Kidney (tissue), 14 donors: ENCODE results near the gene NUB1. TPM values are rescaled to one million over a fixed set of nuclear protein-coding genes. Genes with fewer than 3 reads are reported as not detected.

Experiments
- DNase-seq, 5 donors: peaks; one replicate each; pipeline ENCODE4 v3.0.0-alpha.2; 2013 to 2020
- FAIRE-seq: peaks from 2 replicates; lab custom pipeline; 2012; peaks lifted over from hg19 to GRCh38; lab: Jason Lieb, UNC
- H3K27ac ChIP-seq, 2 donors: one replicate each; pipeline ENCODE4 v1.7.0; 2013; ENCODE audit warnings: low read depth in 2 of 2, low read length in 2 of 2, inconsistent platforms in 1 of 2
- H3K27me3 ChIP-seq: one replicate; pipeline ENCODE4 v1.7.1; 2013; ENCODE audit warnings: low read length, inconsistent platforms; ENCODE audit not compliant: control insufficient read depth, insufficient read depth
- H3K36me3 ChIP-seq, 3 donors: one replicate each; pipeline versions ENCODE4 v1.7.0 to v1.7.1; 2013; ENCODE audit warnings: low read length in 3 of 3, control low read depth in 1 of 3, inconsistent platforms in 1 of 3; ENCODE audit not compliant: insufficient read depth in 3 of 3, control insufficient read depth in 2 of 3
- H3K4me1 ChIP-seq, 3 donors: one replicate each; pipeline versions ENCODE4 v1.7.0 to v1.7.1; 2013; ENCODE audit warnings: low read length in 3 of 3, inconsistent platforms in 1 of 3, low read depth in 1 of 3; ENCODE audit not compliant: control insufficient read depth in 2 of 3, insufficient read depth in 2 of 3
- H3K4me3 ChIP-seq, 3 donors: one replicate each; pipeline versions ENCODE4 v1.7.0 to v1.8.1; 2013; ENCODE audit warnings: low read length in 3 of 3, control low read depth in 1 of 3, inconsistent platforms in 1 of 3
- H3K9ac ChIP-seq, 3 donors: one replicate each; pipeline versions ENCODE4 v1.7.0 to v1.7.1; 2013; ENCODE audit warnings: low read length in 3 of 3, control low read depth in 1 of 3, inconsistent platforms in 1 of 3
- H3K9me3 ChIP-seq, 3 donors: one replicate each; pipeline versions ENCODE4 v1.7.0 to v1.7.1; 2013; ENCODE audit warnings: low read length in 3 of 3, control low read depth in 1 of 3, inconsistent platforms in 1 of 3; ENCODE audit not compliant: control insufficient read depth in 2 of 3, insufficient read depth in 1 of 3
- intact Hi-C: fragments of 100-400 bp; cut with DNase I; formaldehyde crosslinking; loops from one replicate; pipeline ENCODE4 v1.11.1; 2022
- polyA plus RNA-seq: library from polyadenylated mRNA; stranded (reverse); fragments of 350-450 nt; fragmentation: Illumina TruSeq; extraction: RNeasy Lipid Tissue Mini Kit (QIAGEN cat#74804); gene quantifications from one replicate; pipeline ENCODE4 v1.2.3, GENCODE V29; 2014; ENCODE audit warnings: low read depth, low replicate concordance; ENCODE audit not compliant: insufficient read depth
- total RNA-seq: library from RNA; stranded (reverse); fragmentation: NEBNext Ultra II Directional; extraction: Animal tissue kit (Norgen Biotek cat#: 25700); gene quantifications from one replicate; pipeline ENCODE4 v1.2.1, GENCODE V29; 2021
- TF ChIP-seq, protein P1 (sequence below): IDR thresholded peaks from 3 replicates; pipeline ENCODE4 v1.5.1; 2012; ENCODE audit warnings: mild to moderate bottlenecking, moderate library complexity, borderline replicate concordance; ENCODE audit not compliant: insufficient read depth; ENCODE audit errors: extremely low read depth
- donor health status: control.
- donor health status: control.
- donor health status: control.
- donor health status: control.
- donor health status: control.
- donor health status: DM: yes; HTN: yes; CAD: no.
- donor health status: Normal renal cell carcinoma (clear cell type).

NUB1 gene
- total and polyA plus RNA-seq, 2 donors from 2014 or later: 32.7 to 51.8 TPM

DNA sequence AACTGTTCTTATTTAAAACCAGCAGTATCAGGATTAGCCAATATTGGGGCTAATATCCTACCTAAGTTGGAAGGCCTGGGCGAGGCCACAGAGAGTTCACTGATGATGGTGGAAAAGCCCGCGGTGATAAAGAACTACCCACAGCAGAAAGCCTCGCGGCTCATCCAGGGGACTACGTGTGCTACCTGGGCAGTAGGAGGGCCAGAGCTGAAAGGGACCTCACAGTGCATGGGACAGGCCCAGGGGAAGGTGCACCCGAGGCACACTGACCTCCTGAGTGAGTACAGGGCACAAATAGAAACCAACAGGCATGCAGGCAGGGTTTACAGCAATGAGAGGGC, 66.9 kb downstream of the NUB1 start:
- intact Hi-C loops: no loop called here
- Histone ChIP-seq H3K4me1 (peaks cover 0 to 7% (median 4%) of the 10 kb centered on the region in 3 donors), H3K9ac (peak overlapping the region in 1 of 3 donors; percentile 62), H3K27me3 (no peaks in the 10 kb centered on the region), H3K4me3 (peak overlapping the region in 2 of 3 donors; percentile 43 to 73), H3K9me3 (no peaks in the 10 kb centered on the region), H3K36me3 (no peaks in the 10 kb centered on the region), H3K27ac (no peak overlapping the region)
- FAIRE-seq (no peak), DNase-seq (no peak)
- TF ChIP-seq, protein P1, sequence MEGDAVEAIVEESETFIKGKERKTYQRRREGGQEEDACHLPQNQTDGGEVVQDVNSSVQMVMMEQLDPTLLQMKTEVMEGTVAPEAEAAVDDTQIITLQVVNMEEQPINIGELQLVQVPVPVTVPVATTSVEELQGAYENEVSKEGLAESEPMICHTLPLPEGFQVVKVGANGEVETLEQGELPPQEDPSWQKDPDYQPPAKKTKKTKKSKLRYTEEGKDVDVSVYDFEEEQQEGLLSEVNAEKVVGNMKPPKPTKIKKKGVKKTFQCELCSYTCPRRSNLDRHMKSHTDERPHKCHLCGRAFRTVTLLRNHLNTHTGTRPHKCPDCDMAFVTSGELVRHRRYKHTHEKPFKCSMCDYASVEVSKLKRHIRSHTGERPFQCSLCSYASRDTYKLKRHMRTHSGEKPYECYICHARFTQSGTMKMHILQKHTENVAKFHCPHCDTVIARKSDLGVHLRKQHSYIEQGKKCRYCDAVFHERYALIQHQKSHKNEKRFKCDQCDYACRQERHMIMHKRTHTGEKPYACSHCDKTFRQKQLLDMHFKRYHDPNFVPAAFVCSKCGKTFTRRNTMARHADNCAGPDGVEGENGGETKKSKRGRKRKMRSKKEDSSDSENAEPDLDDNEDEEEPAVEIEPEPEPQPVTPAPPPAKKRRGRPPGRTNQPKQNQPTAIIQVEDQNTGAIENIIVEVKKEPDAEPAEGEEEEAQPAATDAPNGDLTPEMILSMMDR: no peak

DNA sequence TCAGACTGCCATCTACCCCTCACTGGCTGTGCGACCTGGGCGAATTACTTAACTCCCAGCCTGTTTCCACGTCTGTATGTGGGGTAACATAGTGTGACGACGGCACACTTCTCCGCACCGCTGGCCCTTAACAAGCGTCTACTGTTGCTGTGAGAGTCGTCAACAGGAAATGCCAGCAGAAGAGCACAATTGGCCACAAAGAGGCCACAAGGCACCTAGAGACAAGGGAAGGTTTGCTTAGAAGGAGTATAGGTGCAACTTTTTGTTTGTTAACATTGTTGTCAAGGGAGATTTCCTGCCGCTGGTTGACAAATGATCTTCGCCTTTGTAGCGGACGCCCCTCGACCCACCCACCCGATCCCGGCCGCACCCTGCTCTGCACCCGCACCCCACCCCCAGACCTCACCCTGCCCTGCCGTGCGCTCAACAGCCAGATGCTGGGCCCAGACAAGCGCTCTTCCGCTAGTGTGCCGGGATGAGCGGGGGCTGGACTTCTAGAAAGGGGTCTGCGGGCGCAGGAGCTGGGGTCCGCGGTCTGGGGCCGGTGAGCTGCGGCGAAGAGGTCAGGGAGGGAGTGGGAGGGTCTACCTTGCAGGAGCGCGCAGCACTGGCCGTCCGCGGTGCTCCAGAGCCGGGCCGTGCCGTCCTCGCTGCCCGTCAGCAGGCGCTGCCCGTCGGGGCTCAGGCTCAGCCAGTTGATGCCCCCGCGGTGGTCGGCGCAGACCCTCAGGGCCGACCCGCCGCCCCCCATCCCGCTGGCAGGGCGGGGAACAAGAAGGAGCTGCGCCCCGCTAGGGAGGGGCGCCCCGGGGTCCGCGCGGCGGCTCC, 67.4 kb downstream of the NUB1 start:
- peaks cover 0 to 7% (median 0%) of the 10 kb centered on the region in 3 donors for H3K4me1 ChIP-seq
- H3K4me3 ChIP-seq: peak overlapping the region in 2 of 3 donors; percentile 43 to 73
- FAIRE-seq: no peak
- peak overlapping the region in 1 of 3 donors; percentile 62 for H3K9ac ChIP-seq
- no peaks in the 10 kb centered on the region for H3K36me3 ChIP-seq
- peak; percentile 77 to 89 (median 81) for DNase-seq
- H3K9me3 ChIP-seq: no peaks in the 10 kb centered on the region
- TF ChIP-seq, protein P1: no peak
- intact Hi-C loops: no loop called here
- H3K27me3 ChIP-seq: no peaks in the 10 kb centered on the region
- H3K27ac ChIP-seq: no peak overlapping the region

DNA sequence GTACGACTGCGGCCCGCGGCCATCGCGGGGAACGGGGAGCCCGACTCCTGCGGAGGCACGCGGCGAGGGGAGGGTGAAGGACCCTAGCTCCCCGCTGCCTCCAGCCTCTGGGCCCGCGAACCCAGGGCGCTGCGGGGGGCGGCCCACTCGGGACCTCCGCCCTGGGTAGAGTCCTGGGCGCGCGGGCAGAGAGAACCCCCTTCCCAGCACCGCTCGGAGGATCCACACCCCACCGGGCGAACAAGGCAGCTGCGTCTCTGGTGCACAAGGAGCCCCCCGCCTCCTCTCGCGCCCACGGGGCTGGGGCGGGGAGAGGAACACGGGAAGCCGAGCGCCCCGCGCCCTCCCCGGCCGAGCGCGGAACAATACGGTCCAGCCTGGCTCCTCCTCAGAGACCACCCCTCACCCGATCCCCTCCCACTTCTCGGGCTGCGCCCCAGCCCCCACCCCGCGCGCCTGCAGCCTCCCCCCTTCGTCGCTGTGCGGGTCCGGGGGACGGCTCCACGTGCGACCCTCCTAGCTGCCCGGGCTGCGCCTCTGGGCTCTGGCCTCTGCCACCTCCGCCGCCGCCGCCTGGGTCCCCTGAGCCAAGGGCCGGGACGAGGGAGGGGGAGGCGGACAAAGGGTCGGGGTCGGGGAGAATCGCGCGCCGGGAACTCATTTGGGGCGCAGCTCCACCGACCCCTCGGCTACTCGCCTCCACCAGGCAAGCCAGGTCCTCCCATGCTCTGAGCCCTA, 68.2 kb downstream of the NUB1 start, which contains the start of gene WDR86:
TSS of gene WDR86 (minus strand) at position 372 of the 738 bp plus-strand sequence. CDS start 449 bp downstream, outside the sequence.
- no peaks in the 10 kb centered on the region for H3K36me3 ChIP-seq
- H3K27ac ChIP-seq: no peak within 1 kb of the TSS
- peak; percentile 78 to 94 (median 88) for DNase-seq
- intact Hi-C loops: no loop called here
- FAIRE-seq: no peak
- H3K9ac ChIP-seq: peak within 1 kb of the TSS in 2 of 3 donors; percentile 34 to 62
- no peaks in the 10 kb centered on the region for H3K9me3 ChIP-seq
- H3K27me3 ChIP-seq: no peaks in the 10 kb centered on the region
- TF ChIP-seq, protein P1: no peak
- H3K4me3 ChIP-seq: peak within 1 kb of the TSS in 2 of 3 donors; percentile 43 to 73
- peaks cover 0 to 5% (median 0%) of the 10 kb centered on the region in 3 donors for H3K4me1 ChIP-seq
